Breast epithelium (tissue), 4 donors: ENCODE measurements around the gene PLGRKT. TPM values are rescaled to one million over a fixed set of nuclear protein-coding genes. Genes with fewer than 3 reads are reported as not detected.

Source experiments
- DNase-seq, 2 donors: peaks; one replicate each; pipeline ENCODE4 v3.0.0-alpha.2; 2019; ENCODE audit warnings: low spot score in 2 of 2
- H3K27ac ChIP-seq, 2 donors: fragments of 200-600 bp; sonication (generic) in 1 of 2; one replicate each; pipeline ENCODE4 v1.5.1; 2016 to 2019; ENCODE audit warnings: mild to moderate bottlenecking in 1 of 2
- H3K27me3 ChIP-seq, 2 donors: fragments of 200-600 bp; sonication (generic) in 1 of 2; one replicate each; pipeline versions ENCODE4 v1.5.1 to v1.6.0; 2017 to 2019; ENCODE audit warnings: control low read depth in 1 of 2, mild to moderate bottlenecking in 1 of 2
- H3K36me3 ChIP-seq: fragments of 200-600 bp; one replicate; pipeline ENCODE4 v1.5.1; 2019
- H3K4me1 ChIP-seq, 2 donors: fragments of 200-600 bp; sonication (generic); one replicate each; pipeline ENCODE4 v1.5.1; 2016 to 2019; ENCODE audit warnings: control low read depth in 1 of 2
- H3K4me3 ChIP-seq, 3 donors: fragments of 200-600 bp; sonication (generic); 1 replicate in 2 of 3; 2 replicates in 1 of 3; pipeline ENCODE4 v1.5.1; 2016 to 2019; ENCODE audit warnings: mild to moderate bottlenecking in 3 of 3, moderate library complexity in 2 of 3
- H3K9me3 ChIP-seq, 2 donors: fragments of 200-600 bp; sonication (generic) in 1 of 2; one replicate each; pipeline ENCODE4 v1.5.1; 2016 to 2019; ENCODE audit warnings: control low read depth in 1 of 2
- POLR2A ChIP-seq: fragments of 450-650 bp; IDR thresholded peaks from one replicate; pipeline ENCODE4 v1.6.1; 2016; ENCODE audit warnings: antibody characterized with exemption, mild to moderate bottlenecking, moderate library complexity
- POLR2AphosphoS5 ChIP-seq, 3 donors: sonication (generic); formaldehyde crosslinking; IDR thresholded peaks; one replicate each; pipeline ENCODE4 v1.6.1; 2017; ENCODE audit warnings: antibody characterized with exemption in 3 of 3
- intact Hi-C: fragments of 100-400 bp; cut with DNase I; formaldehyde crosslinking; loops from one replicate; pipeline ENCODE4 v1.15.1; 2023; ENCODE audit warnings: low total_unique reads
- total RNA-seq, 3 donors: library from RNA; depleted of rRNA; stranded (reverse); fragments of >200 nt; gene quantifications; one replicate each; pipeline ENCODE4 v1.1.0, GENCODE V29; 2016
- TF ChIP-seq, protein P1 (sequence below), 3 donors: fragments of 450-650 bp; IDR thresholded peaks; one replicate each; pipeline ENCODE4 v1.5.1; 2016 to 2017; ENCODE audit warnings: antibody characterized with exemption in 3 of 3, mild to moderate bottlenecking in 3 of 3, moderate library complexity in 3 of 3

PLGRKT gene
- total RNA-seq, 3 donors from 2014 or later = 15.0 to 26.2 (median 16.4) TPM

DNA sequence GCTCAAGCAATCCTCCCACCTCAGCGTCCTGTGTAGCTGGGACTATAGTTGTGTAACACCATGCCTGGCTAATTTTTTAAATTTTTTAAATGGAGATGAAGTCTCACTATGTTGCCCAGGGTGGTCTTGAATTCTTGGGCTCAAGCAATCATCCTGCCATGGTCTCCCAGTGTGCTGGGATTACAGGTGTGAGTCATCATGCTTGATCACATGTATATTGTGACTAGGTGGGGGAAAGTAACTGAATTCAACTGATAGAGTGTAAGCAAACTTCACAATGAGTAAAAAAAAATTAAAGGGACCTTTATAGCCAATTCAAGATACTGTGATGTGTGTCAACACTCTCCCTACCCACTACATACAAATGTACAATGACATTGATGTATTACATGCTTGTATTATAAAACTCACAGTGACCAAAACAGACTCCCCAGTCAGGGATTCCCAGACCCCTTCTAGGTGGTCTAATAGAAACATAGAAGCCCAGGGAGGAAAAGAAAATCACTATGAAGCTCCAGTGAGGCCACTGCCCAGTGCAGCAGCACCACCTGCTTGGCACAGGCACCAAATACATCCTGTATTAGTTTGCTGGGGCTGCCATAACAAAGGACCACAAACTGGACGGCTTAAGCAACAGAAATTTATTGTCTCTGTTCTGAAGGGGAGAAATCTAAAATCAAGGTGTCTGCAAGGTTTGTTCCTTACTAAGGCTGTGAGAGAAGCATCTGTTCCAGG lies 8.8 kb downstream of the PLGRKT start:
- intact Hi-C loops = no loop called here
- no peak for DNase-seq
- Histone ChIP-seq H3K9me3 (no peaks in the 10 kb centered on the region), H3K4me3 (no peak overlapping the region), H3K27me3 (no peaks in the 10 kb centered on the region), H3K36me3 (no peaks in the 10 kb centered on the region), H3K27ac (no peak overlapping the region), H3K4me1 (no peaks in the 10 kb centered on the region)
- TF ChIP-seq POLR2AphosphoS5 (IDR thresholded peaks at IDR 0.05) (no peak), POLR2A (no peak)
- TF ChIP-seq, protein P1, sequence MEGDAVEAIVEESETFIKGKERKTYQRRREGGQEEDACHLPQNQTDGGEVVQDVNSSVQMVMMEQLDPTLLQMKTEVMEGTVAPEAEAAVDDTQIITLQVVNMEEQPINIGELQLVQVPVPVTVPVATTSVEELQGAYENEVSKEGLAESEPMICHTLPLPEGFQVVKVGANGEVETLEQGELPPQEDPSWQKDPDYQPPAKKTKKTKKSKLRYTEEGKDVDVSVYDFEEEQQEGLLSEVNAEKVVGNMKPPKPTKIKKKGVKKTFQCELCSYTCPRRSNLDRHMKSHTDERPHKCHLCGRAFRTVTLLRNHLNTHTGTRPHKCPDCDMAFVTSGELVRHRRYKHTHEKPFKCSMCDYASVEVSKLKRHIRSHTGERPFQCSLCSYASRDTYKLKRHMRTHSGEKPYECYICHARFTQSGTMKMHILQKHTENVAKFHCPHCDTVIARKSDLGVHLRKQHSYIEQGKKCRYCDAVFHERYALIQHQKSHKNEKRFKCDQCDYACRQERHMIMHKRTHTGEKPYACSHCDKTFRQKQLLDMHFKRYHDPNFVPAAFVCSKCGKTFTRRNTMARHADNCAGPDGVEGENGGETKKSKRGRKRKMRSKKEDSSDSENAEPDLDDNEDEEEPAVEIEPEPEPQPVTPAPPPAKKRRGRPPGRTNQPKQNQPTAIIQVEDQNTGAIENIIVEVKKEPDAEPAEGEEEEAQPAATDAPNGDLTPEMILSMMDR (IDR thresholded peaks at IDR 0.05) = no peak

DNA sequence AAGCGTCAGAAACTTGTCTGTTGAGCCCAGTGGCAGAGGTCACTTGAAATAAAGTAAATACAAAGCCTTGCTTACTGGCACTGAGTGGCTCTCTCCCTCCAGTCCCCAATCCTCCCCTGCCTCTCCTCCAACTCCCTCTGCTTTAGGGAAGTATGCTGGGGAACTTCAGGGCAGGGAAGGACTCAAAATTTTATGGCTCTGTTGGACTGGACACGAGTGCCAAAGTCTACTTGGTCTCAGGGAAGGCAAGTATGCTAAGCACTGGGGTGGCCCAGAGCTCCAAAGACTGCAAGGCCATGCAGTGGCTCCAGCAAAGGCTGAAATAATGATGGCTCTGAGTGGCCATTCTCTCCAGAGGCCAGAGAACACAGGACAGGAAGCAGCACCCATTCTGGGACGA lies 9.6 kb downstream of the PLGRKT start:
- intact Hi-C loops = no loop called here
- no peaks in the 10 kb centered on the region for H3K9me3 ChIP-seq
- no peak overlapping the region for H3K27ac ChIP-seq
- H3K4me3 ChIP-seq = no peak overlapping the region
- no peaks in the 10 kb centered on the region for H3K27me3 ChIP-seq
- no peak for DNase-seq
- TF ChIP-seq POLR2A (no peak), POLR2AphosphoS5 (IDR thresholded peaks at IDR 0.05) (no peak)
- TF ChIP-seq, protein P1 (IDR thresholded peaks at IDR 0.05) = no peak
- no peaks in the 10 kb centered on the region for H3K36me3 ChIP-seq
- H3K4me1 ChIP-seq = no peaks in the 10 kb centered on the region

DNA sequence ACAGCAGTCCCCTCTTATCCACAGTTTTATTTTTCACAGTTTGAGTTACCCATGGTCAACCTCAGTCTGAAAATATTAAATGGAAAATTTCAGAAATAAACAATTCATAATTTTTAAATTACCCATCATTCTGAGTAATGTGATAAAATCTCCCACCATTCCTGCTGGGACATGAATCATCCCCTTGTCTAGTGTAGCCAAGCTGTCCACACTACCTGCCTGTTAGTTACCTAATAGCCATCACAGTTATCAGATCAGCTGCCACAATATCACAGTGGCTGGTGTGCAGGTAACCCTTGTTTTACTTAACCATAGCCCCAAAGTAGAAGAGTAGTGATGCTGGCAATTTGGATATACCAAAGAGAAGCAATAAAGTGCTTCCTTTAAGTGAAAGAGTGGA lies 10.7 kb downstream of the PLGRKT start:
- Histone ChIP-seq H3K36me3 (no peaks in the 10 kb centered on the region), H3K4me3 (no peak overlapping the region), H3K27me3 (no peaks in the 10 kb centered on the region), H3K27ac (no peak overlapping the region), H3K9me3 (no peaks in the 10 kb centered on the region), H3K4me1 (no peaks in the 10 kb centered on the region)
- TF ChIP-seq POLR2A = no peak
- no peak for TF ChIP-seq POLR2AphosphoS5 (IDR thresholded peaks at IDR 0.05)
- TF ChIP-seq, protein P1 (IDR thresholded peaks at IDR 0.05) = no peak
- intact Hi-C loops = no loop called here
- no peak for DNase-seq

DNA sequence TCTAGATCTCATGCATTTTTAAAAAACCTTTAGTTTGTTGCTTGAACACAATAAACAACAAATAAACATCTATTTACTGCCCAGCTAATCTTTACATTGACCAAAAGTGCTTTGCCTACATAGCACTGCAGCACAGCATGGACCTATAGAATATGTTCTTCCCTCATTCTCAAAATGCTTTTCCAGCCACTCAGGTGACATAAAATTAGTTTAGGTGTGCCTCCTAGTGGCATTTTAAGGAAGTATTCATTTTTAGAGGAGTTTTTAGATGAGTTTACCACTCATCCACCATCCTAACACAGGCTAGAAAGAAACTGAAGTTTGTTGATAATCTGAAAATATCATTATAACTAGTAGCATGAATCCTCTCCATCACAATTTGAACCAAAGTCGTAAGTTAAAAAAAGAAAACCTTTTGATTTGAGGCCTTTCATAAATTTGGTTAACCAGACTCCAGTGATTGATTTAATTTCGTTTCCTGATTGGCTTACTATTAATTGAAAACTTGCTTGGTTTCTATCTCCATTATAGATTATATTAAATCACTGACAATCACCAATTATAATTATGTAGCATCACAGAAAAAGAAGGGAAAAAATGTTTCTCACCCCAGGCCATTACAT lies 12.6 kb downstream of the PLGRKT start:
- Histone ChIP-seq H3K36me3 (no peaks in the 10 kb centered on the region), H3K4me1 (no peaks in the 10 kb centered on the region), H3K27ac (no peak overlapping the region), H3K9me3 (no peaks in the 10 kb centered on the region), H3K27me3 (no peaks in the 10 kb centered on the region), H3K4me3 (no peak overlapping the region)
- TF ChIP-seq POLR2A (no peak), POLR2AphosphoS5 (IDR thresholded peaks at IDR 0.05) (no peak)
- TF ChIP-seq, protein P1 (IDR thresholded peaks at IDR 0.05) = peak in 1 of 3 donors; percentile 44
- DNase-seq = no peak
- intact Hi-C loops = no loop called here

DNA sequence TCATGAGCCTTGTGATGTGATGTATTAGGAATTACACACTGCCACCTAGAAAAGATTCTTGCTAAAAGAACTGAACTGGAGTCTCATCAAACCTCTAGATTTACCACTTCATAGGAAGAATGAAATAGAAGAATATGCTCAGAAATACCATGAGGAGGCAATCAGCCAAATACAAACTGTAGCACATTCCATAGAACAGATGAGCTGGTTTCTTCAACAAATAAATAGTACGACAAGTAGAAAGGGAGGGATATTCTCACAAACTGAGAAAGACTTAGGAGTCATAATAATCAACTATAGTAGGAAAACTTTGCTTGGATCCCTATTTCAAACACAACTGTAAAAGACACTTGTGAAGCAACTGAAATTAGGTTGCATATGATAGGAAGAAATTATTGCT lies 15.4 kb downstream of the PLGRKT start:
- DNase-seq = no peak
- H3K9me3 ChIP-seq = no peaks in the 10 kb centered on the region
- H3K36me3 ChIP-seq = no peaks in the 10 kb centered on the region
- TF ChIP-seq, protein P1 (IDR thresholded peaks at IDR 0.05) = no peak
- no peak for TF ChIP-seq POLR2AphosphoS5 (IDR thresholded peaks at IDR 0.05)
- no peak for TF ChIP-seq POLR2A
- no peaks in the 10 kb centered on the region for H3K4me1 ChIP-seq
- no peak overlapping the region for H3K4me3 ChIP-seq
- intact Hi-C loops = no loop called here
- H3K27ac ChIP-seq = no peak overlapping the region
- H3K27me3 ChIP-seq = no peaks in the 10 kb centered on the region
